Kidney epithelial cell (primary cell): ENCODE data around the gene DOC2B. TPM values are rescaled to one million over a fixed set of nuclear protein-coding genes. Genes with fewer than 3 reads are reported as not detected.
"Not testable (repeated sequence)": the region's sequence is repeated elsewhere in the genome, so short reads cannot be mapped to it uniquely, and the experiment has no call there.

Experiments
- DNase-seq: peaks from one replicate; pipeline ENCODE4 v3.0.0-alpha.2; 2010; ENCODE audit warnings: low read depth
- H3K27me3 ChIP-seq: 2 replicates; pipeline ENCODE4 v1.6.0; 2011; ENCODE audit warnings: low read length; ENCODE audit not compliant: control insufficient read depth, insufficient read depth
- H3K36me3 ChIP-seq: 2 replicates; pipeline ENCODE4 v1.5.1; 2011; ENCODE audit warnings: low read length; ENCODE audit not compliant: control insufficient read depth, insufficient read depth
- H3K4me3 ChIP-seq: 2 replicates; pipeline ENCODE4 v1.5.1; 2011; ENCODE audit warnings: low read depth, mild to moderate bottlenecking, control low read depth, low read length
- total RNA-seq: library from RNA; depleted of rRNA; stranded (reverse); fragments of >200 nt; gene quantifications from 2 replicates; pipeline ENCODE4 v1.2.3, GENCODE V29; 2015
- TF ChIP-seq, protein P1 (sequence below): IDR thresholded peaks from 2 replicates; pipeline ENCODE4 v1.5.1; 2011; ENCODE audit warnings: mild to moderate bottlenecking, moderate library complexity, low read length, control low read depth, inconsistent platforms; ENCODE audit not compliant: insufficient read depth, poor library complexity, severe bottlenecking

The DOC2B gene
- total RNA-seq, 1 donor from 2014 or later = 38.1 TPM

- no peak overlapping the region for H3K4me3 ChIP-seq
- TF ChIP-seq, protein P1, sequence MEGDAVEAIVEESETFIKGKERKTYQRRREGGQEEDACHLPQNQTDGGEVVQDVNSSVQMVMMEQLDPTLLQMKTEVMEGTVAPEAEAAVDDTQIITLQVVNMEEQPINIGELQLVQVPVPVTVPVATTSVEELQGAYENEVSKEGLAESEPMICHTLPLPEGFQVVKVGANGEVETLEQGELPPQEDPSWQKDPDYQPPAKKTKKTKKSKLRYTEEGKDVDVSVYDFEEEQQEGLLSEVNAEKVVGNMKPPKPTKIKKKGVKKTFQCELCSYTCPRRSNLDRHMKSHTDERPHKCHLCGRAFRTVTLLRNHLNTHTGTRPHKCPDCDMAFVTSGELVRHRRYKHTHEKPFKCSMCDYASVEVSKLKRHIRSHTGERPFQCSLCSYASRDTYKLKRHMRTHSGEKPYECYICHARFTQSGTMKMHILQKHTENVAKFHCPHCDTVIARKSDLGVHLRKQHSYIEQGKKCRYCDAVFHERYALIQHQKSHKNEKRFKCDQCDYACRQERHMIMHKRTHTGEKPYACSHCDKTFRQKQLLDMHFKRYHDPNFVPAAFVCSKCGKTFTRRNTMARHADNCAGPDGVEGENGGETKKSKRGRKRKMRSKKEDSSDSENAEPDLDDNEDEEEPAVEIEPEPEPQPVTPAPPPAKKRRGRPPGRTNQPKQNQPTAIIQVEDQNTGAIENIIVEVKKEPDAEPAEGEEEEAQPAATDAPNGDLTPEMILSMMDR = no peak
- H3K27me3 ChIP-seq = no peaks in the 10 kb centered on the region
- DNase-seq = no peak
- no peaks in the 10 kb centered on the region for H3K36me3 ChIP-seq
These were observed 9.0 kb downstream of the DOC2B start for GRCh38 chr17:172401-172800.

DNA sequence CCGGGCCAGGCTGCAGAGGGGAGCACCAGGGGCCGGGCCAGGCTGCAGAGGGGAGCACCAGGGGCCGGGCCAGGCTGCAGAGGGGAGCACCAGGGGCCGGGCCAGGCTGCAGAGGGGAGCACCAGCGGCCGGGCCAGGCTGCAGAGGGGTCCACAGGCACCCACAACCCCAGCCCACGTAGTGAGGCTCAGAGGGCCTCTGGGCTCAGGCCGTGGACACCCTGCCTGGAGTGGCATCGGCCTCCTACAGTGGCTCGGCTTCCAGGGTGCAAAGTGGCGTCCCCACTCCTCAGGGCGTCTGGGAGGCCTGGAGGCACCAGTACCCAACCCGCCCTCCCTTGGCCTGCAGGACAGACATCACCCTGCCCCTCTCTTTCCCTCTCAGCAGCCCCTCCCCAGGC lies 9.6 kb downstream of the DOC2B start:
- no peaks in the 10 kb centered on the region for H3K36me3 ChIP-seq
- no peak for DNase-seq
- TF ChIP-seq, protein P1 = no peak
- H3K27me3 ChIP-seq = no peaks in the 10 kb centered on the region
- H3K4me3 ChIP-seq = no peak overlapping the region

DNA sequence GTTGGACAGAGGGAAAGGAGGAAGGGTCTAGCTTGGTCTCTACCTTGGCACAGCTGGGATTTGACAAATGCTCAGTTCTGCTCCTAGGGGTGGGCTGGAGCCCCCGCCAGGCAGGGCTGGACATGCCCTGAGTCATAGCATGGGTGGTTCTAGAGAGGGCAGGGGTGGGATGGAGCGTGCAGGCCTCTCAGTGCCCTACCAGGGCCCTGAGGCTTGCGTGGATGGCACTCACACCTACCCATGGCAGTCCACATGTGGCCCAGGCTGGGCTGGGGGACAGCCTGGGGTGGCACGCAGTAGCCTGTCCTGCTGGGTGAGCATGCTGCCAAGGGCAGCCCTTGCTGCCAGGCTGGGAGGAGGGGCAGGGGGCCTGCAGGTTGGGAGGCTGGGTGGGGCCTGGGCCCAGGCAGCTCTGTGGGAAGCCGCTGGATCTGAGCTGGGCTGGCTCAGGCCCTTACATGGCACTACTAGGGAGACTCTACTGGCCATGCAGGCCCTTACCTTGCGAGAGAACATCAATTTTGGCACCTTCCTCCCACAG lies 11.2 kb downstream of the DOC2B start:
- no peak for DNase-seq
- Histone ChIP-seq H3K4me3 (no peak overlapping the region), H3K36me3 (peaks cover 1% of the 10 kb centered on the region), H3K27me3 (no peaks in the 10 kb centered on the region)
- TF ChIP-seq, protein P1 = no peak

DNA sequence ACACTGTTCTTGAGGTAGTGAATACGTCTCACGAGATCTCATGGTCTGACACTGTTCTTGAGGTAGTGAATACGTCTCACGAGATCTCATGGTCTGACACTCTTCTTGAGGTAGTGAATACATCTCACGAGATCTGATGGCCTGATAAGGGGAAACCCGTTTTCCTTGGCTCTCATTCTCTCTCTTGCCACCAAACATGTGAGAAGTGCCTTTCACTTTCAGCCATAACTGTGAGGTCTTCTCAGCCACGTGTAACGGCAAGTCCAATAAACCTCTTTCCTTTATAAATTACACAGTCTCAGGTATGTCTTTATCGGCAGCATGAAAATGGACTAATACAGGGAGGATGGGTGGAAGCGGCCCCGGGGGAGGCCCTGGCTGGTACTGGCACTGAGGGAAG lies 12.8 kb downstream of the DOC2B start:
- not testable (repeated sequence) for H3K4me3 ChIP-seq, DNase-seq, H3K27me3 ChIP-seq, H3K36me3 ChIP-seq

DNA sequence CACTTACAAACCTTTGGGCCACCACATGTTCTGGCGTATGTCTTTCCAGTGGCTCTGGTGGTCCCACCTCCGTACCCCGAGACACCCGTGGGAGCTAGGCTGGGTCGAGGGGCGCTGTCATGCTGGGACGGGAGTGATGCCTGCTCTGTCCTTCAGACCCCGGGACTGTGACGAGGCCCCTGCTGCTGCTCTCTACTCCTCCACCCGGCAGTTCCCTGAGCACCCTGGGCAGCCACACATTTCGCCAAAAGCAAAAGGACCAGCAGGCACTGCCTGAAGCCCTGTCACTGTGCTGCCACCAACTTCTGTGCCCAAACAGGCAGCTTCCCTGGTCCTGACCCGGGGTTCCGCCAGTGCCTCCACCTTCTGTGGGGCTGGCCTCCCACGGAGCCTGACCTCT lies 15.5 kb downstream of the DOC2B start:
- DNase-seq = no peak
- peaks cover 3% of the 10 kb centered on the region for H3K36me3 ChIP-seq

GRCh38 chr17:164303-165235 lies 16.9 kb downstream of the DOC2B start:
- no peak overlapping the region for H3K4me3 ChIP-seq
- TF ChIP-seq, protein P1 = peak; percentile 56
- DNase-seq = no peak
- H3K36me3 ChIP-seq = peaks cover 3% of the 10 kb centered on the region
- no peaks in the 10 kb centered on the region for H3K27me3 ChIP-seq

More for the DNA sequence above, 15.5 kb downstream of the DOC2B start:
- Histone ChIP-seq H3K4me3 (no peak overlapping the region), H3K27me3 (no peaks in the 10 kb centered on the region)
- TF ChIP-seq, protein P1 = no peak
